Mucosa of descending colon (tissue), 3 donors: ENCODE measurements around the gene PSPN. TPM values are rescaled to one million over a fixed set of nuclear protein-coding genes. Genes with fewer than 3 reads are reported as not detected.

Experiments
- ATAC-seq: fragments of 200-7000 bp; cut with Tn5 transposase; one replicate; pipeline ENCODE4 v1.9.1; 2020; ENCODE audit warnings: mild to moderate bottlenecking, moderate library complexity
- DNase-seq, 3 donors: peaks; one replicate each; pipeline ENCODE4 v3.0.0-alpha.2; 2020
- H3K36me3 ChIP-seq: fragments of 200-600 bp; one replicate; pipeline ENCODE4 v1.8.0; 2021; ENCODE audit warnings: low read depth, mild to moderate bottlenecking
- H3K4me1 ChIP-seq: fragments of 200-600 bp; one replicate; pipeline ENCODE4 v1.8.0; 2021; ENCODE audit warnings: low read depth, mild to moderate bottlenecking
- H3K4me3 ChIP-seq: fragments of 200-600 bp; one replicate; pipeline ENCODE4 v1.8.0; 2021; ENCODE audit warnings: mild to moderate bottlenecking
- H3K9me3 ChIP-seq: fragments of 200-600 bp; one replicate; pipeline ENCODE4 v1.8.0; 2021; ENCODE audit warnings: mild to moderate bottlenecking
- intact Hi-C, 2 donors: fragments of 100-400 bp; cut with DNase I in 1 of 2; cut with micrococcal nuclease in 1 of 2; formaldehyde crosslinking; loops; one replicate each; pipeline versions ENCODE4 v1.11.0 to v1.11.1; 2022; cut with DNase I, micrococcal nuclease
- long read RNA-seq, 2 donors: library from polyadenylated mRNA; unstranded; transcript quantifications; one replicate each; pipeline ENCODE4 v2.0.0, GENCODE V29; 2019 to 2021
- total RNA-seq, 3 donors: library from RNA; stranded (reverse); fragmentation: NEBNext Ultra II Directional in 2 of 3; extraction: Animal tissue kit (Norgen Biotek cat#: 25700) in 2 of 3; gene quantifications; one replicate each; pipeline versions ENCODE4 v1.2.1 to v1.2.4, GENCODE V29; 2021 to 2023
- TF ChIP-seq, protein P1 (sequence below): fragments of 200-600 bp; IDR thresholded peaks from one replicate; pipeline ENCODE4 v1.8.0; 2022; ENCODE audit warnings: antibody characterized with exemption, mild to moderate bottlenecking
- donor health status: DM: no; HTN: no; CAD: no; lungs with moderate emphysema.
- donor health status: DM: no; HTN: no; CAD: no.
- donor health status: DM: no; HTN: yes; CAD: no.

PSPN gene, protein sequence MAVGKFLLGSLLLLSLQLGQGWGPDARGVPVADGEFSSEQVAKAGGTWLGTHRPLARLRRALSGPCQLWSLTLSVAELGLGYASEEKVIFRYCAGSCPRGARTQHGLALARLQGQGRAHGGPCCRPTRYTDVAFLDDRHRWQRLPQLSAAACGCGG
- 1 to 10 TPM; 2.0 to 2.8 (median 2.5) TPM for total RNA-seq
- long read RNA-seq, donor 1, partial matches to known transcripts: 0 of 4 reads
- long read RNA-seq, donor 1, other reads (novel, unspliced or antisense): 0 of 4 reads
- long read RNA-seq, donor 2, partial matches to known transcripts: 0 of 2 reads
- long read RNA-seq, donor 2, other reads (novel, unspliced or antisense): 0 of 2 reads

DNA sequence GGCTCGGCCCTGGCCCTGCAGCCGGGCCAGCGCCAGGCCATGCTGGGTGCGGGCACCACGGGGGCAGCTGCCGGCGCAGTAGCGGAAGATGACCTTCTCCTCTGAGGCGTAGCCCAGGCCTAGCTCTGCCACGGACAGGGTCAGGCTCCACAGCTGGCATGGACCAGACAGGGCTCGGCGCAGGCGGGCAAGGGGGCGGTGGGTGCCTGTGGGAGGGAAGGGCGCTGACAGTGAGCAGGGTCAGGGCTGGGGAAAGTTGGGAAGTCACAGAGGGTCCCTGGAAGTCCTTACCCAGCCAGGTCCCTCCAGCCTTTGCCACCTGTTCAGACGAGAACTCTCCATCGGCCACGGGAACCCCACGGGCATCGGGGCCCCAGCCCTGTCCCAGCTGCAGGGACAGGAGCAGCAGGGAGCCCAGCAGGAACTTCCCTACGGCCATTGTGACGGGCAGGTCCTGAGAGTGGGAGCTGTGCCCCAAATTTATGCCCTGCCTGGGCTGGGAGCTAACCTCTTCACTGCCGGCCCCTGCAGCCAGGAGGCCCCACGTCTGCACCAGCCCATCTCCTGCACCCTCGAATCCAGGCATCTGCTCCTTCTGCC lies at the start of gene PSPN:
Gene PSPN, minus strand, starts transcription at position 523 of the 600 bp plus-strand sequence. Its CDS starts 84 bp downstream, at position 439.
- ATAC-seq (no peak), DNase-seq (no peak)
- peaks cover 3% of the 10 kb centered on the region for H3K36me3 ChIP-seq
- no peaks in the 10 kb centered on the region for H3K9me3 ChIP-seq
- TF ChIP-seq, protein P1, sequence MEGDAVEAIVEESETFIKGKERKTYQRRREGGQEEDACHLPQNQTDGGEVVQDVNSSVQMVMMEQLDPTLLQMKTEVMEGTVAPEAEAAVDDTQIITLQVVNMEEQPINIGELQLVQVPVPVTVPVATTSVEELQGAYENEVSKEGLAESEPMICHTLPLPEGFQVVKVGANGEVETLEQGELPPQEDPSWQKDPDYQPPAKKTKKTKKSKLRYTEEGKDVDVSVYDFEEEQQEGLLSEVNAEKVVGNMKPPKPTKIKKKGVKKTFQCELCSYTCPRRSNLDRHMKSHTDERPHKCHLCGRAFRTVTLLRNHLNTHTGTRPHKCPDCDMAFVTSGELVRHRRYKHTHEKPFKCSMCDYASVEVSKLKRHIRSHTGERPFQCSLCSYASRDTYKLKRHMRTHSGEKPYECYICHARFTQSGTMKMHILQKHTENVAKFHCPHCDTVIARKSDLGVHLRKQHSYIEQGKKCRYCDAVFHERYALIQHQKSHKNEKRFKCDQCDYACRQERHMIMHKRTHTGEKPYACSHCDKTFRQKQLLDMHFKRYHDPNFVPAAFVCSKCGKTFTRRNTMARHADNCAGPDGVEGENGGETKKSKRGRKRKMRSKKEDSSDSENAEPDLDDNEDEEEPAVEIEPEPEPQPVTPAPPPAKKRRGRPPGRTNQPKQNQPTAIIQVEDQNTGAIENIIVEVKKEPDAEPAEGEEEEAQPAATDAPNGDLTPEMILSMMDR: no peak
- peaks cover 4% of the 10 kb centered on the region for H3K4me1 ChIP-seq
- intact Hi-C loops: no loop called here
- H3K4me3 ChIP-seq: no peak within 1 kb of the TSS

DNA sequence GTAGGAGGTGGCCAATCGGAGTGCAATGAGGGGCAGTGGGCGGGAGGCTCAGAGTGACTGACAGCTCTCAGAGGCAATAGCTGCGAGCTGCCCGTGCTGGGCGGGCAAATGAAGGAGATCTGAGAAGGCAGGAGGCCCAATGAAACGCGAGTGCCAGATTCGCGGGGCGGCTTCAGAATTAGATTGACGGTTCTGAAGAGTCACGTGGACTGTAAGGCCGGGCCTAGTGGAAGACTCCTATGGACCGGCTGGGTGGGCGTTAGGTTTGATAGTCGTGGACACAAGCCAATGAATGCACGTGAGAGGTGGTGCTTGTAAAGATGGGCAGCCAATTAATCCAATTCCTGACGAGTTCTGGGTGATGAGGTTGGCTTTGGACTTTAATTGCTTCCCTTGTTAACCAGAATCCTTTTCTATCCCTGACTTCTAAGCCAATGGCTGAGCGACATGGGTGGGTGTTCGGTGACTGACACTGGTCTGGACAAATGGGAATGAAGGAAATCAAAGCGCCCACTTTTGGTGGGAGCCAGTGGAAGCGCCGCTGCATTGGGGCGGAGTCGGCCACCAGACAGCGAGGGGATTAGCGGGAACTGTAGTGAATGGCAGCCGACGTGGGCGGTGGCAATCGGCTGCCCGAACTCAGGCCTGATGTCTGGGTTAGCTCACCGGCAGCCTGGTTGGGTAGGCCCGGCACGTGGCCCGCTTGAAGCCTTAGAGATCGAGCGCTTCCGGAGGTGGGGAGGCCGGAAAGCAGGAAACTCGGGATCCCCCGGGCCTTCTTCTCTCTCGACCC lies 49.4 kb upstream of the PSPN start:
- Histone ChIP-seq H3K4me1 (peaks cover 19% of the 10 kb centered on the region), H3K9me3 (no peaks in the 10 kb centered on the region), H3K36me3 (peaks cover 12% of the 10 kb centered on the region), H3K4me3 (peak overlapping the region; percentile 61)
- DNase-seq (peak; percentile 99 to 100 (median 99)), ATAC-seq (peak; percentile 92)
- TF ChIP-seq, protein P1: peak; percentile 41
- intact Hi-C loops: no loop called here

DNA sequence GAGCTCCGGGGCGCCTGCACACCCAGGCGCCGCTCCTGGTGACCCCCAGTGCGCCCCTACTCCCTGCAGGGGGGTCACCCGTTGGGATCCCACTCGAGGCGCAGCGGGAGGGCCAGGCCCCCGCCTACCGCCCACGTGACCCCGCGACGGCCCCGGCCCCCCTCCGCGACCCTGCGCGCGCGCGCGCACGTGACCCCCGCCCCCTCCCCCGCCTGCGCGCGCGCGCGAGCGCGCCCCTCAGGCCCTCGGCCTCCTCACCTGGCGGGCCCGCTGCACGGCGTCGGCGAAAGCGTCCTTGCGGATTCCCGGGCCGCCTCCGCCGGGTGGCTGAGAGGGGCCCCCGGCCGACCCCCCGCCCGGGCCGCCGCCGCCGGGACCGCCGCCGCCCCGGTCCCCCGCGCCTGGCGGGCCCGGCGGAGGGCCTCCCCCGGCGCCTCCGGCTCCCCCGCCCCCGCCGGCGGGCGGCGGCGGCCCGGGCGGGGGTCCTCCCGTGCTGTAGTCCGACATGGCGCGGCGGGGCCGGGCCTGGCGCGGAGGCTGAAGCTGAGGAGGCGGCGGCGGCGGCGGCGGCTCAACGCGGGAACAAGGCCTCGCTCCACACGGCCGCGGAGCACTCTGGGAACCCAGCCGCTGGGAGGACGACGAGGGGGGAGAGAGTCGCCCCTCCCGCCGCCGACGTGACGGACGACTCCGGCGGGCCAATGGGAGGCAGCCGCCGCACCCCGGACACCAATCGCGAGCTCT lies 48.6 kb upstream of the PSPN start, which contains the start of gene KHSRP:
Gene KHSRP, minus strand, starts transcription at position 617 of the 744 bp plus-strand sequence. Its CDS starts 110 bp downstream, at position 507.
- TF ChIP-seq, protein P1: no peak
- Histone ChIP-seq H3K4me1 (peaks cover 19% of the 10 kb centered on the region), H3K9me3 (no peaks in the 10 kb centered on the region), H3K4me3 (peak within 1 kb of the TSS; percentile 61), H3K36me3 (peaks cover 12% of the 10 kb centered on the region)
- DNase-seq (peak in 1 of 3 donors; percentile 61), ATAC-seq (no peak)
- intact Hi-C loops: no loop called here

DNA sequence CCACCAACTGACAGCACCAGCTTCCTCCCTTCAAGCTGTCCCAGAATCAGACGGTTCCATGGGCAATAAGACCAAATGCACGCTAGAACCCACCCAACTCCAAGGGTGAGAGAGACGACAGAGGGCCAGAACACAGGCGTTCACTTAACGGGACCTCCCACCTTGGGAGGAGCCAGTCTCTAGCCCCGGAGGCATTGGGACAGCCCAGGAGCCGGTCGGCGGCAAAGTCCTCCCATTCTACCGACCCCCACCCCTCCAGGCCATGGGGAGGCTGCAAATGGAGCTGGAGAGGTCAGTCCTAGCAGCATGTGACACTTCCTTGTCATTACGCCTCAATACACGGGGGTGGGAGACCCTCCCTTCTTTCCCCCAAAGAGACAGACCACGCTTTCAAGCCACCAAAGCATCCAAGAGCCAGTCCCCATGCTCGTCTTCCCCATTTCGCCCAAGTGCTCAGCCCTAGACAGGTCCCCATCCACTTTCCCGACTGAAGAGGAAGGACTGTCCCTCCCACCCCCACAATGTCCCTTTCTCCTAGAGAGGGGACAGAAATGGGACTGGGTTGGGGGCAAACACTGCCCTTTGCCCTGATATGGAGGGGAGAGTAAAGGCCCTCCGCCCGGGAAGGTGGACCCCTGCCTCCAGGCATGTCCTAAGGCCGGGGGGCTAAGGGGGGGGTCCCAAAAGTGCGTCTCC lies 47.9 kb upstream of the PSPN start:
- DNase-seq: peak in 2 of 3 donors; percentile 41 to 51
- TF ChIP-seq, protein P1: no peak
- ATAC-seq: no peak
- Histone ChIP-seq H3K36me3 (peaks cover 12% of the 10 kb centered on the region), H3K4me3 (peak overlapping the region; percentile 61), H3K4me1 (peaks cover 19% of the 10 kb centered on the region), H3K9me3 (no peaks in the 10 kb centered on the region)
- intact Hi-C loops: no loop called here
